Colon (tissue), 2 donors: ENCODE data around the gene ARTN.
A peak's percentile ranks its signal among the peaks of the same experiment; 100 is the strongest.

Experiments
- FAIRE-seq: peaks from 2 replicates; lab custom pipeline; 2012; peaks lifted over from hg19 to GRCh38; lab: Jason Lieb, UNC
- donor health status: control.
- donor health status: control.

Gene ARTN

GRCh38 chr1:43947874-43948437 lies 14.4 kb downstream of the ARTN start:
- no peak for FAIRE-seq

GRCh38 chr1:43949678-43950077 lies 16.1 kb downstream of the ARTN start:
- no peak for FAIRE-seq

GRCh38 chr1:43951021-43951985 lies 17.7 kb downstream of the ARTN start:
- no peak for FAIRE-seq

- FAIRE-seq: no peak
These were observed 19.2 kb downstream of the ARTN start for GRCh38 chr1:43952731-43953346.

GRCh38 chr1:43953361-43953760 lies 19.8 kb downstream of the ARTN start:
- FAIRE-seq: no peak

- no peak for FAIRE-seq
These were observed 20.4 kb downstream of the ARTN start for GRCh38 chr1:43954036-43954435.

- FAIRE-seq: no peak
These were observed 22.6 kb downstream of the ARTN start for GRCh38 chr1:43956234-43956633.

GRCh38 chr1:43957407-43958040 lies 23.9 kb downstream of the ARTN start:
- no peak for FAIRE-seq

- FAIRE-seq: no peak
These were observed 25.0 kb downstream of the ARTN start for GRCh38 chr1:43958351-43959255.

GRCh38 chr1:43960798-43961197 lies 27.2 kb downstream of the ARTN start:
- no peak for FAIRE-seq

GRCh38 chr1:43961692-43962091 lies 28.1 kb downstream of the ARTN start:
- FAIRE-seq: no peak

GRCh38 chr1:43962324-43962723 lies 28.7 kb downstream of the ARTN start:
- FAIRE-seq: no peak

GRCh38 chr1:43963006-43963405 lies 29.4 kb downstream of the ARTN start:
- FAIRE-seq: no peak

GRCh38 chr1:43963890-43964289 lies 30.3 kb downstream of the ARTN start:
- FAIRE-seq: no peak

GRCh38 chr1:43965316-43965715 lies 31.7 kb downstream of the ARTN start:
- no peak for FAIRE-seq

GRCh38 chr1:43968348-43968948 lies 34.8 kb downstream of the ARTN start:
- FAIRE-seq: no peak

GRCh38 chr1:43969416-43969745 lies 35.8 kb downstream of the ARTN start:
- no peak for FAIRE-seq

GRCh38 chr1:43969746-43970466 lies 36.3 kb downstream of the ARTN start, which contains the start of gene DPH2:
Gene DPH2, plus strand, starts transcription at chr1:43970010. Its CDS starts 166 bp downstream, at chr1:43970176.
- peak; percentile 38 for FAIRE-seq

GRCh38 chr1:43970502-43970901 lies 36.9 kb downstream of the ARTN start:
- FAIRE-seq: no peak

- no peak for FAIRE-seq
These were observed 37.3 kb downstream of the ARTN start for GRCh38 chr1:43970911-43971310.
